K562 (cell line): Measurements from ENCODE around the gene SLC1A4. TPM values are rescaled to one million over a fixed set of nuclear protein-coding genes. Genes with fewer than 3 reads are reported as not detected.

ENCODE experiments used
- BCL6 ChIP-seq: fragments of 250-450 bp; sonication (Bioruptor Pico); IDR thresholded peaks from 2 replicates; pipeline ENCODE4 v1.4.0; 2020
- EP300 ChIP-seq: IDR thresholded peaks from 2 replicates; pipeline ENCODE4 v1.6.1; 2012; ENCODE audit warnings: low read length, improper control_type of control experiment
- LCOR ChIP-seq: sonication (generic); formaldehyde crosslinking; IDR thresholded peaks from 2 replicates; pipeline ENCODE4 v1.8.0; 2022; ENCODE audit warnings: mild to moderate bottlenecking, missing genetic modification reagents
- MYNN ChIP-seq, 2 experiments: sonication (generic); formaldehyde crosslinking in 1 of 2; IDR thresholded peaks; 2 replicates each; pipeline versions ENCODE4 v1.5.0 to v1.6.1; 2016 to 2020; ENCODE audit warnings: antibody characterized with exemption in 1 of 2, missing genetic modification reagents in 1 of 2
- NFIC ChIP-seq: fragments of 450-650 bp; IDR thresholded peaks from 2 replicates; pipeline ENCODE4 v1.6.1; 2017; ENCODE audit warnings: mild to moderate bottlenecking, inconsistent platforms
- RAD51 ChIP-seq: fragments of 450-650 bp; IDR thresholded peaks from 2 replicates; pipeline ENCODE4 v1.7.1; 2016; ENCODE audit warnings: low read depth, mild to moderate bottlenecking, borderline replicate concordance
- RBM14 ChIP-seq: fragments of 200-400 bp; formaldehyde crosslinking; IDR thresholded peaks from 2 replicates; pipeline ENCODE4 v1.6.1; 2018; ENCODE audit warnings: low read depth, mild to moderate bottlenecking, low read length, moderate library complexity, borderline replicate concordance; ENCODE audit not compliant: insufficient read depth
- TCFL5 ChIP-seq: fragments of 250-450 bp; sonication (Bioruptor Pico); conservative IDR thresholded peaks from 2 replicates; pipeline ENCODE4 v1.6.1; 2021; ENCODE audit warnings: mild to moderate bottlenecking, moderate library complexity, matching md5 sums
- ZBTB12 ChIP-seq: fragments of 250-450 bp; sonication (Bioruptor Pico); IDR thresholded peaks from 2 replicates; pipeline ENCODE4 v1.4.0; 2020
- ZNF239 ChIP-seq: fragments of 250-450 bp; sonication (Bioruptor Pico); IDR thresholded peaks from 2 replicates; pipeline ENCODE4 v1.4.0; 2020; ENCODE audit warnings: mild to moderate bottlenecking
- ZNF354B ChIP-seq: fragments of 250-450 bp; sonication (Bioruptor Pico); IDR thresholded peaks from 2 replicates; pipeline ENCODE4 v1.4.0; 2020
- ZNF764 ChIP-seq: fragments of 250-450 bp; sonication (Bioruptor Pico); IDR thresholded peaks from 2 replicates; pipeline ENCODE4 v1.4.0; 2020; ENCODE audit warnings: low read depth, mild to moderate bottlenecking, moderate library complexity
- polyA plus RNA-seq, 8 experiments: library from polyadenylated mRNA; depleted of rRNA in 4 of 8; stranded (reverse) in 5 of 8; unstranded in 3 of 8; fragments of >200 nt; fragmentation: Nextera tagmentation in 2 of 8; fragmentation: Illumina TruSeq in 1 of 8; extraction: Ambion mirVana in 2 of 8; extraction: Trizol in 1 of 8; gene quantifications; 2 replicates each; pipeline versions ENCODE4 v1.2.1 to v1.2.3, GENCODE V29; 2011 to 2014; ENCODE audit warnings: inconsistent platforms in 1 of 8, missing spikeins in 1 of 8
- total RNA-seq, 7 experiments: library from RNA; depleted of rRNA in 6 of 7; stranded (reverse); fragments of >200 nt in 6 of 7; fragmentation: Illumina TruSeq in 2 of 7; extraction: Trizol in 2 of 7; gene quantifications; 2 replicates each; pipeline versions ENCODE4 v1.2.1 to v1.2.3, GENCODE V29; 2011 to 2021; ENCODE audit warnings: low replicate concordance in 1 of 7
- TF ChIP-seq, protein P1 (sequence below): sonication (generic); IDR thresholded peaks from 2 replicates; pipeline ENCODE4 v1.6.1; 2016

The SLC1A4 gene
- total and polyA plus RNA-seq, 9 of the 15 experiments (the other 6 are each of a cell fraction or from before 2014, with no cell fraction given) = 4.4 to 24.0 (median 10.9) TPM

GRCh38 chr2:64945973-64946768 is 43.0 kb upstream of the SLC1A4 start (continued):
- no peak for TF ChIP-seq ZBTB12 (CRISPR knock-in tag)
- no peak for TF ChIP-seq RAD51
- TF ChIP-seq ZNF239 (CRISPR knock-in tag) = no peak
- TF ChIP-seq, protein P1, sequence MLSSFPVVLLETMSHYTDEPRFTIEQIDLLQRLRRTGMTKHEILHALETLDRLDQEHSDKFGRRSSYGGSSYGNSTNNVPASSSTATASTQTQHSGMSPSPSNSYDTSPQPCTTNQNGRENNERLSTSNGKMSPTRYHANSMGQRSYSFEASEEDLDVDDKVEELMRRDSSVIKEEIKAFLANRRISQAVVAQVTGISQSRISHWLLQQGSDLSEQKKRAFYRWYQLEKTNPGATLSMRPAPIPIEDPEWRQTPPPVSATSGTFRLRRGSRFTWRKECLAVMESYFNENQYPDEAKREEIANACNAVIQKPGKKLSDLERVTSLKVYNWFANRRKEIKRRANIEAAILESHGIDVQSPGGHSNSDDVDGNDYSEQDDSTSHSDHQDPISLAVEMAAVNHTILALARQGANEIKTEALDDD = 0 out of 2 replicates have a peak, but pooled peaks have one; percentile 38
- TF ChIP-seq RBM14 = no peak
- 0 out of 2 replicates have a peak, but pooled peaks have one; percentile 10 for TF ChIP-seq EP300
- TF ChIP-seq BCL6 (CRISPR knock-in tag) = no peak
- 0 out of 2 replicates have a peak, but pooled peaks have one; percentile 20 for TF ChIP-seq TCFL5 (CRISPR knock-in tag)
- no peak for TF ChIP-seq NFIC
- TF ChIP-seq ZNF354B (CRISPR knock-in tag) = no peak
- no peak for TF ChIP-seq ZNF764 (CRISPR knock-in tag)
- TF ChIP-seq MYNN (IDR thresholded peaks at IDR 0.05) = no peak
- TF ChIP-seq MYNN (CRISPR knock-in tag; IDR thresholded peaks at IDR 0.05) = no peak
- no peak for TF ChIP-seq LCOR
